HEK293T (cell line): Measurements from ENCODE around the gene SERPINC1.

ENCODE experiments used
- ARNT ChIP-seq: fragments of 450-650 bp; IDR thresholded peaks from 2 replicates; pipeline ENCODE4 v1.6.1; 2017; ENCODE audit warnings: mild to moderate bottlenecking
- BHLHE40 ChIP-seq: fragments of 450-650 bp; IDR thresholded peaks from 2 replicates; pipeline ENCODE4 v1.6.1; 2016; ENCODE audit warnings: mild to moderate bottlenecking, moderate library complexity, borderline replicate concordance
- ELF4 ChIP-seq: fragments of 450-650 bp; IDR thresholded peaks from 2 replicates; pipeline ENCODE4 v1.6.1; 2017; ENCODE audit warnings: antibody characterized with exemption
- FOXM1 ChIP-seq: fragments of 450-650 bp; IDR thresholded peaks from 2 replicates; pipeline ENCODE4 v1.6.1; 2017; ENCODE audit warnings: mild to moderate bottlenecking, borderline replicate concordance
- LEF1 ChIP-seq: fragments of 450-650 bp; IDR thresholded peaks from 2 replicates; pipeline ENCODE4 v1.6.1; 2017; ENCODE audit warnings: mild to moderate bottlenecking, borderline replicate concordance
- SP1 ChIP-seq: fragments of 450-650 bp; IDR thresholded peaks from 2 replicates; pipeline ENCODE4 v1.6.1; 2017
- SUZ12 ChIP-seq: fragments of 450-650 bp; IDR thresholded peaks from 2 replicates; pipeline ENCODE4 v1.6.1; 2016; ENCODE audit warnings: mild to moderate bottlenecking
- TARDBP ChIP-seq: fragments of 450-650 bp; IDR thresholded peaks from 2 replicates; pipeline ENCODE4 v1.6.1; 2016
- ZNF384 ChIP-seq: fragments of 450-650 bp; IDR thresholded peaks from 2 replicates; pipeline ENCODE4 v1.6.1; 2016

GRCh38 chr1:173948594-173948993, 31.5 kb upstream of the SERPINC1 start:
- TF ChIP-seq FOXM1, result no peak
- no peak for TF ChIP-seq SUZ12
- no peak for TF ChIP-seq SP1
- TF ChIP-seq ELF4, result no peak
- TF ChIP-seq TARDBP, result no peak
- no peak for TF ChIP-seq BHLHE40
- TF ChIP-seq ZNF384, result no peak
- no peak for TF ChIP-seq ARNT
- no peak for TF ChIP-seq LEF1
